Measurements from ENCODE around the gene PRIM1.
"Not testable (repeated sequence)": the region's sequence is repeated elsewhere in the genome, so short reads cannot be mapped to it uniquely, and the experiment has no call there.

The PRIM1 gene

GRCh38 chr12:56763753-56764657 lies 11.9 kb upstream of the PRIM1 start:
- no peaks in the 10 kb centered on the region for H3K9me3 ChIP-seq (ENCODE audit: control insufficient read depth, low read length)
- WGBS, 2 experiments = 96% methylated on average over 4 to 5 of the region's 5 CpGs
- H3K27ac ChIP-seq (ENCODE audit: insufficient read depth, low read depth, low read length, poor library complexity, severe bottlenecking) = no peak overlapping the region
- no peaks in the 10 kb centered on the region for H3K27me3 ChIP-seq (ENCODE audit: control insufficient read depth, insufficient read depth, low read length, poor library complexity, severe bottlenecking)
- no peaks in the 10 kb centered on the region for H3K4me1 ChIP-seq (ENCODE audit: control insufficient read depth, insufficient read depth, low read length)
- H3K4me3 ChIP-seq (ENCODE audit: insufficient read depth, low read depth, low read length) = no peak overlapping the region
- no peaks in the 10 kb centered on the region for H3K36me3 ChIP-seq (ENCODE audit: control insufficient read depth, insufficient read depth, low read length)

- H3K27ac ChIP-seq (ENCODE audit: insufficient read depth, low read depth, low read length, poor library complexity, severe bottlenecking) = no peak overlapping the region
- no peaks in the 10 kb centered on the region for H3K27me3 ChIP-seq (ENCODE audit: control insufficient read depth, insufficient read depth, low read length, poor library complexity, severe bottlenecking)
- no peaks in the 10 kb centered on the region for H3K9me3 ChIP-seq (ENCODE audit: control insufficient read depth, low read length)
- H3K4me1 ChIP-seq (ENCODE audit: control insufficient read depth, insufficient read depth, low read length) = no peaks in the 10 kb centered on the region
- WGBS, 2 experiments = 95% methylated on average over 2 of the region's 2 CpGs; no CpG with 5 or more reads in 1 of the 2 experiments
- no peaks in the 10 kb centered on the region for H3K36me3 ChIP-seq (ENCODE audit: control insufficient read depth, insufficient read depth, low read length)
- H3K4me3 ChIP-seq (ENCODE audit: insufficient read depth, low read depth, low read length) = no peak overlapping the region
These were observed 9.7 kb upstream of the PRIM1 start for GRCh38 chr12:56761812-56762211.

GRCh38 chr12:56760460-56760859 lies 8.3 kb upstream of the PRIM1 start:
- no peaks in the 10 kb centered on the region for H3K36me3 ChIP-seq (ENCODE audit: control insufficient read depth, insufficient read depth, low read length)
- no peak overlapping the region for H3K27ac ChIP-seq (ENCODE audit: insufficient read depth, low read depth, low read length, poor library complexity, severe bottlenecking)
- H3K4me1 ChIP-seq (ENCODE audit: control insufficient read depth, insufficient read depth, low read length) = no peaks in the 10 kb centered on the region
- H3K4me3 ChIP-seq (ENCODE audit: insufficient read depth, low read depth, low read length) = no peak overlapping the region
- 87 to 88% methylated on average over 7 of the region's 7 CpGs for WGBS, 2 experiments
- no peaks in the 10 kb centered on the region for H3K27me3 ChIP-seq (ENCODE audit: control insufficient read depth, insufficient read depth, low read length, poor library complexity, severe bottlenecking)
- H3K9me3 ChIP-seq (ENCODE audit: control insufficient read depth, low read length) = no peaks in the 10 kb centered on the region

GRCh38 chr12:56759263-56759908 lies 7.3 kb upstream of the PRIM1 start:
- Histone ChIP-seq H3K36me3 (ENCODE audit: control insufficient read depth, insufficient read depth, low read length) (no peaks in the 10 kb centered on the region), H3K9me3 (ENCODE audit: control insufficient read depth, low read length) (no peaks in the 10 kb centered on the region), H3K4me1 (ENCODE audit: control insufficient read depth, insufficient read depth, low read length) (no peaks in the 10 kb centered on the region), H3K4me3 (ENCODE audit: insufficient read depth, low read depth, low read length) (no peak overlapping the region), H3K27ac (ENCODE audit: insufficient read depth, low read depth, low read length, poor library complexity, severe bottlenecking) (no peak overlapping the region), H3K27me3 (ENCODE audit: control insufficient read depth, insufficient read depth, low read length, poor library complexity, severe bottlenecking) (no peaks in the 10 kb centered on the region)
- 95% methylated on average over 5 to 6 of the region's 6 CpGs for WGBS, 2 experiments

- H3K4me3 ChIP-seq (ENCODE audit: insufficient read depth, low read depth, low read length) = no peak overlapping the region
- H3K9me3 ChIP-seq (ENCODE audit: control insufficient read depth, low read length) = no peaks in the 10 kb centered on the region
- no peak overlapping the region for H3K27ac ChIP-seq (ENCODE audit: insufficient read depth, low read depth, low read length, poor library complexity, severe bottlenecking)
- H3K27me3 ChIP-seq (ENCODE audit: control insufficient read depth, insufficient read depth, low read length, poor library complexity, severe bottlenecking) = no peaks in the 10 kb centered on the region
- no peaks in the 10 kb centered on the region for H3K36me3 ChIP-seq (ENCODE audit: control insufficient read depth, insufficient read depth, low read length)
- WGBS, 2 experiments = 93 to 97% methylated on average over 3 of the region's 3 CpGs
- H3K4me1 ChIP-seq (ENCODE audit: control insufficient read depth, insufficient read depth, low read length) = no peaks in the 10 kb centered on the region
These were observed 6.7 kb upstream of the PRIM1 start for GRCh38 chr12:56758728-56759262.

GRCh38 chr12:56757971-56758370 lies 5.8 kb upstream of the PRIM1 start:
- H3K27ac ChIP-seq (ENCODE audit: insufficient read depth, low read depth, low read length, poor library complexity, severe bottlenecking); H3K4me3 ChIP-seq (ENCODE audit: insufficient read depth, low read depth, low read length); H3K27me3 ChIP-seq (ENCODE audit: control insufficient read depth, insufficient read depth, low read length, poor library complexity, severe bottlenecking); H3K36me3 ChIP-seq (ENCODE audit: control insufficient read depth, insufficient read depth, low read length); H3K4me1 ChIP-seq (ENCODE audit: control insufficient read depth, insufficient read depth, low read length); H3K9me3 ChIP-seq (ENCODE audit: control insufficient read depth, low read length): not testable (repeated sequence)
- 60 to 100% methylated on average over 1 of the region's 1 CpG for WGBS, 2 experiments

- Histone ChIP-seq H3K27ac (ENCODE audit: insufficient read depth, low read depth, low read length, poor library complexity, severe bottlenecking) (no peak overlapping the region), H3K4me1 (ENCODE audit: control insufficient read depth, insufficient read depth, low read length) (no peaks in the 10 kb centered on the region), H3K9me3 (ENCODE audit: control insufficient read depth, low read length) (no peaks in the 10 kb centered on the region), H3K36me3 (ENCODE audit: control insufficient read depth, insufficient read depth, low read length) (no peaks in the 10 kb centered on the region), H3K27me3 (ENCODE audit: control insufficient read depth, insufficient read depth, low read length, poor library complexity, severe bottlenecking) (no peaks in the 10 kb centered on the region), H3K4me3 (ENCODE audit: insufficient read depth, low read depth, low read length) (no peak overlapping the region)
- WGBS, 2 experiments = 95 to 100% methylated on average over 1 of the region's 1 CpG
These were observed 1.4 kb upstream of the PRIM1 start for GRCh38 chr12:56753566-56753965.

GRCh38 chr12:56750596-56750995 lies 1.5 kb downstream of the PRIM1 start:
- H3K4me3 ChIP-seq (ENCODE audit: insufficient read depth, low read depth, low read length) = peak overlapping the region; percentile 70
- H3K4me1 ChIP-seq (ENCODE audit: control insufficient read depth, insufficient read depth, low read length); H3K27me3 ChIP-seq (ENCODE audit: control insufficient read depth, insufficient read depth, low read length, poor library complexity, severe bottlenecking); H3K27ac ChIP-seq (ENCODE audit: insufficient read depth, low read depth, low read length, poor library complexity, severe bottlenecking); H3K9me3 ChIP-seq (ENCODE audit: control insufficient read depth, low read length): not testable (repeated sequence)
- WGBS, 2 experiments = 91 to 93% methylated on average over 12 to 13 of the region's 13 CpGs
- peaks cover 10% of the 10 kb centered on the region for H3K36me3 ChIP-seq (ENCODE audit: control insufficient read depth, insufficient read depth, low read length)

GRCh38 chr12:56749853-56750252 lies 2.3 kb downstream of the PRIM1 start:
- peaks cover 17% of the 10 kb centered on the region for H3K36me3 ChIP-seq (ENCODE audit: control insufficient read depth, insufficient read depth, low read length)
- no peaks in the 10 kb centered on the region for H3K4me1 ChIP-seq (ENCODE audit: control insufficient read depth, insufficient read depth, low read length)
- H3K27me3 ChIP-seq (ENCODE audit: control insufficient read depth, insufficient read depth, low read length, poor library complexity, severe bottlenecking) = no peaks in the 10 kb centered on the region
- H3K9me3 ChIP-seq (ENCODE audit: control insufficient read depth, low read length) = no peaks in the 10 kb centered on the region
- no peak overlapping the region for H3K4me3 ChIP-seq (ENCODE audit: insufficient read depth, low read depth, low read length)
- H3K27ac ChIP-seq (ENCODE audit: insufficient read depth, low read depth, low read length, poor library complexity, severe bottlenecking) = no peak overlapping the region

GRCh38 chr12:56749359-56749758 lies 2.8 kb downstream of the PRIM1 start:
- H3K36me3 ChIP-seq (ENCODE audit: control insufficient read depth, insufficient read depth, low read length) = peaks cover 22% of the 10 kb centered on the region
- no peaks in the 10 kb centered on the region for H3K4me1 ChIP-seq (ENCODE audit: control insufficient read depth, insufficient read depth, low read length)
- H3K27ac ChIP-seq (ENCODE audit: insufficient read depth, low read depth, low read length, poor library complexity, severe bottlenecking) = no peak overlapping the region
- WGBS, 2 experiments = 100% methylated on average over 1 to 2 of the region's 2 CpGs
- no peak overlapping the region for H3K4me3 ChIP-seq (ENCODE audit: insufficient read depth, low read depth, low read length)
- H3K9me3 ChIP-seq (ENCODE audit: control insufficient read depth, low read length) = no peaks in the 10 kb centered on the region
- no peaks in the 10 kb centered on the region for H3K27me3 ChIP-seq (ENCODE audit: control insufficient read depth, insufficient read depth, low read length, poor library complexity, severe bottlenecking)
